Raji (cell line): ENCODE results near the gene KMT5C.

ENCODE experiments used
- POLR2A ChIP-seq: IDR thresholded peaks from 2 replicates; pipeline ENCODE4 v1.6.1; 2011; ENCODE audit warnings: low read depth, low read length, control low read depth; ENCODE audit not compliant: insufficient read depth

The KMT5C gene

GRCh38 chr19:55341171-55341588 lies 1.5 kb downstream of the KMT5C start:
- no peak for TF ChIP-seq POLR2A

GRCh38 chr19:55341595-55342531 lies 2.2 kb downstream of the KMT5C start:
- TF ChIP-seq POLR2A = no peak

GRCh38 chr19:55344444-55344843 lies 4.8 kb downstream of the KMT5C start:
- no peak for TF ChIP-seq POLR2A

- TF ChIP-seq POLR2A = no peak
Observed at GRCh38 chr19:55345101-55345817, 5.6 kb downstream of the KMT5C start.

GRCh38 chr19:55345818-55346724 lies 6.4 kb downstream of the KMT5C start:
- no peak for TF ChIP-seq POLR2A

GRCh38 chr19:55346725-55347441 lies 7.2 kb downstream of the KMT5C start:
- no peak for TF ChIP-seq POLR2A

- no peak for TF ChIP-seq POLR2A
Observed at GRCh38 chr19:55347442-55348009, 7.8 kb downstream of the KMT5C start.

- no peak for TF ChIP-seq POLR2A
Observed at GRCh38 chr19:55348317-55349034, 8.8 kb downstream of the KMT5C start.

GRCh38 chr19:55350620-55351315 lies 11.1 kb downstream of the KMT5C start:
- TF ChIP-seq POLR2A = no peak

- no peak for TF ChIP-seq POLR2A
Observed at GRCh38 chr19:55352040-55352439, 12.4 kb downstream of the KMT5C start.

- no peak for TF ChIP-seq POLR2A
Observed at GRCh38 chr19:55352549-55353145, 13.0 kb downstream of the KMT5C start.

- no peak for TF ChIP-seq POLR2A
Observed at GRCh38 chr19:55353356-55353802, 13.7 kb downstream of the KMT5C start.
